Gastrocnemius medialis (tissue), 4 donors: ENCODE data around the gene IDH1.

ENCODE experiments used
- CTCF ChIP-seq, 5 experiments: fragments of 450-650 bp in 3 of 5; fragments of 200-600 bp in 2 of 5; sonication (generic) in 2 of 5; IDR thresholded peaks in 4 of 5; conservative IDR thresholded peaks in 1 of 5; 1 replicate in 4 of 5; 2 replicates in 1 of 5; pipeline ENCODE4 v1.5.1; 2016 to 2019; ENCODE audit warnings: antibody characterized with exemption in 5 of 5, mild to moderate bottlenecking in 3 of 5, moderate library complexity in 3 of 5
- POLR2A ChIP-seq, 2 donors: fragments of 450-650 bp; IDR thresholded peaks; one replicate each; pipeline ENCODE4 v1.6.1; 2017; ENCODE audit warnings: antibody characterized with exemption in 2 of 2, mild to moderate bottlenecking in 2 of 2, moderate library complexity in 2 of 2

DNA sequence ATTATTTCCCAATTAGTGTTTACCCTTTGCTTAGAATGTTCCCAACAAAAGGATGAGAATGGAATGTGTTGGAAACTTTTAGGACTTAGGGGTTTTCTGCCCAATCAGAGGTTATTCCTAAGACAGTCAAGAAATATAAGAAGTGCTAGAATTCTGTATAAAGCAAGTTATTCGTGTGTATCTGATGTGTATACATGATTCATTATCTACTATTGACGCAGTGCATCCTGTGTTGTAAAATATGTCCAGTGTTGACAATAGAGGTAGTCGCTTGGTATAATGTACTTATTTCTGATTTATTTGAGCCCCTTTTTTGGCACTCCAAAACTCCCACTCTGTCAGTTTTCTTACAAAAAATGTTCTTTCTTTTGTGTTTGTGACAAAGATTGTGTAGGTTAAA, 12.1 kb upstream of the IDH1 start:
- TF ChIP-seq POLR2A (IDR thresholded peaks at IDR 0.05) (no peak), CTCF (IDR thresholded peaks at IDR 0.05 in 4 of 5, conservative IDR thresholded peaks at IDR 0.05 in 1 of 5) (no peak)
